Brain microvascular endothelial cell (primary cell): ENCODE measurements around the gene ADGRD2.

ENCODE experiments used
- DNase-seq: peaks from one replicate; pipeline ENCODE4 v3.0.0-alpha.2; 2020
- H3K27ac ChIP-seq: fragments of 250-450 bp; sonication (Bioruptor Pico); 2 replicates; pipeline ENCODE4 v1.5.1; 2020; ENCODE audit warnings: mild to moderate bottlenecking, moderate library complexity
- H3K27me3 ChIP-seq: fragments of 250-450 bp; sonication (Bioruptor Pico); replicated peaks from 2 replicates; pipeline ENCODE4 v1.5.1; 2020; ENCODE audit warnings: mild to moderate bottlenecking
- H3K36me3 ChIP-seq: fragments of 250-450 bp; sonication (Bioruptor Pico); replicated peaks from 2 replicates; pipeline ENCODE4 v1.5.1; 2020; ENCODE audit warnings: mild to moderate bottlenecking
- H3K4me3 ChIP-seq: 2 replicates; pipeline ENCODE4 v1.5.1; 2011; ENCODE audit warnings: low read depth, mild to moderate bottlenecking, control low read depth, low read length, moderate library complexity
- CTCF ChIP-seq: IDR thresholded peaks from 2 replicates; pipeline ENCODE4 v1.5.1; 2011; ENCODE audit warnings: low read depth, mild to moderate bottlenecking, moderate library complexity, low read length, control low read depth, inconsistent platforms; ENCODE audit errors: missing control alignments
- in situ Hi-C: cut with HindIII; loops from 2 replicates; pipeline ENCODE4 v1.10.0; 2017; ENCODE audit warnings: low sequenced_read_pairs, low pct_ligation_motif_present

Gene ADGRD2

DNA sequence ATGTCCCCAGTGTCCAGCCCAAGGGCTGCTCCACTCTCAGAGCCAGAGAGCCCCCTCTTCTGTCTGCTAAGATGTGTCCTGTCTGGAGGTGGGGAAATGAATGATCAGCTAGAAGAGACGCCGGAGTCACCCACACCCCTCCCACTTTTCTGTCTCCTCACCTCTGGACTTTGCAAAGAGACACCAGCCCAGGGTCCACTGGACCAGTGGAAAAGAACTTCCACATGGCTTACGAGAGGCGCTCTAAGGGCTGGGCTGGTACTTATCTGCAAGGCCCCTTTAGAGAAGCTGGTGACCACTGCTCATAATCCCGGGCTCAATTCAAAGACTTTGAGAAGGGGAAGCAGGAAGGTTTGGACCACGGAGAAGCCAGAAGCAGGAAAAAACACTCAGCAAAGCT, 47.8 kb downstream of the ADGRD2 start:
- in situ Hi-C loops, result no loop called here
- peaks cover 44% of the 10 kb centered on the region for H3K27me3 ChIP-seq
- H3K36me3 ChIP-seq, result no peaks in the 10 kb centered on the region
- no peak for DNase-seq
- TF ChIP-seq CTCF, result no peak
- no peak overlapping the region for H3K27ac ChIP-seq
- H3K4me3 ChIP-seq, result no peak overlapping the region

GRCh38 chr9:124498499-124499146, 48.4 kb downstream of the ADGRD2 start:
- no peak for DNase-seq
- peaks cover 48% of the 10 kb centered on the region for H3K27me3 ChIP-seq

DNA sequence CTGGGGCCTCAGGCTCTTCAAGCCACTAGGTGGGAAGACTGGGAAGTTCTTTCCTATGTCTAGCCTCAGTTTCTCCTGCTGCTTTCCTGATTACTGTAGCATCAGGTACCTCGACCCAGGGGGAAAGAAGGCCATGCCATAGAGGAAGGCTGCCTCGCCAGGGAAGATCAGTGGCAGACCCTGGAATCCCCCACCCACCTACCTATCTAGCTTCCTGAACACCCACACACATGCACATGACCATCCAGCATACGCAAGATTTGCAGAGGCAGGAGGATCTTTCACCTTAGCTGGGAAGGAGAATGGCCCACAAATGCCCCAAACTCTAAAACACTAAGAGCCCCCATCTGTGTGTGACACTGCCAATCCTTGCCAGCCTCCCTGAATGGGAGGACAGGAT, 49.0 kb downstream of the ADGRD2 start:
- TF ChIP-seq CTCF, result no peak

More at GRCh38 chr9:124498499-124499146, 48.4 kb downstream of the ADGRD2 start:
- H3K4me3 ChIP-seq, result no peak overlapping the region
- in situ Hi-C loops, result no loop called here
- H3K27ac ChIP-seq, result no peak overlapping the region
- H3K36me3 ChIP-seq, result no peaks in the 10 kb centered on the region
- TF ChIP-seq CTCF, result no peak

GRCh38 chr9:124500028-124500795, 50.0 kb downstream of the ADGRD2 start:
- no peak for TF ChIP-seq CTCF
- DNase-seq, result no peak
- H3K27me3 ChIP-seq, result peaks cover 61% of the 10 kb centered on the region
- H3K4me3 ChIP-seq, result no peak overlapping the region
- H3K27ac ChIP-seq, result no peak overlapping the region
- in situ Hi-C loops, result no loop called here
- no peaks in the 10 kb centered on the region for H3K36me3 ChIP-seq

More for the DNA sequence above, 49.0 kb downstream of the ADGRD2 start:
- H3K36me3 ChIP-seq, result no peaks in the 10 kb centered on the region
- no peak for DNase-seq
- no peak overlapping the region for H3K27ac ChIP-seq
- H3K4me3 ChIP-seq, result no peak overlapping the region
- in situ Hi-C loops, result no loop called here
- peaks cover 54% of the 10 kb centered on the region for H3K27me3 ChIP-seq

- TF ChIP-seq CTCF, result no peak
- Histone ChIP-seq H3K27ac (no peak overlapping the region), H3K27me3 (peaks cover 69% of the 10 kb centered on the region), H3K36me3 (no peaks in the 10 kb centered on the region), H3K4me3 (no peak overlapping the region)
- in situ Hi-C loops, result no loop called here
- DNase-seq, result no peak
These were observed 50.8 kb downstream of the ADGRD2 start for GRCh38 chr9:124500796-124501611.
